HG03095 (cell line): ENCODE measurements around the gene ADAP1.
A peak's percentile ranks its signal among the peaks of the same experiment; 100 is the strongest.

Experiments
- ATAC-seq: cut with Tn5 transposase; IDR thresholded peaks from one replicate; pipeline ENCODE4 v1.9.1; 2021; ENCODE audit warnings: moderate library complexity; ENCODE audit not compliant: unreplicated experiment

The ADAP1 gene

DNA sequence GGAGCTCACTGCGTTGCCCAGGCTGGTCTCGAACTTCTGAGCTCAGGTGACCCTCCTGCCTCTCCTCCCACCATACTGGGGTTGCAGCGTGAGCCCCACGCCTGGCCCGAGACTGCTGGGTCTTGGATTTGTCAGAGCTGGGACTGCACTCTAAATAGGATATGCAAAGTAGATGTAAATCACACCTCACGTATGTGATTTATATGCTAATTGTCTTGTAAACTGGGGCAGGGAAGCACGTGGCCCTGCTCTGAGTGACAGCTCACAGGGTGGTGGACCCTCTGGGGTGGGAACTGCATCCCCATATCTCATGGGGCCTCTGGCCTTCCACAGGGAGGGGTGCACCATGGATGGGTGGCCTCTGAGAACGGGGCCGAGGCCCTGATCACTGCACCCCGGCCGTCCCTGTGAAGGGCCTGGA is 44.0 kb downstream of the ADAP1 start:
- no peak for ATAC-seq

DNA sequence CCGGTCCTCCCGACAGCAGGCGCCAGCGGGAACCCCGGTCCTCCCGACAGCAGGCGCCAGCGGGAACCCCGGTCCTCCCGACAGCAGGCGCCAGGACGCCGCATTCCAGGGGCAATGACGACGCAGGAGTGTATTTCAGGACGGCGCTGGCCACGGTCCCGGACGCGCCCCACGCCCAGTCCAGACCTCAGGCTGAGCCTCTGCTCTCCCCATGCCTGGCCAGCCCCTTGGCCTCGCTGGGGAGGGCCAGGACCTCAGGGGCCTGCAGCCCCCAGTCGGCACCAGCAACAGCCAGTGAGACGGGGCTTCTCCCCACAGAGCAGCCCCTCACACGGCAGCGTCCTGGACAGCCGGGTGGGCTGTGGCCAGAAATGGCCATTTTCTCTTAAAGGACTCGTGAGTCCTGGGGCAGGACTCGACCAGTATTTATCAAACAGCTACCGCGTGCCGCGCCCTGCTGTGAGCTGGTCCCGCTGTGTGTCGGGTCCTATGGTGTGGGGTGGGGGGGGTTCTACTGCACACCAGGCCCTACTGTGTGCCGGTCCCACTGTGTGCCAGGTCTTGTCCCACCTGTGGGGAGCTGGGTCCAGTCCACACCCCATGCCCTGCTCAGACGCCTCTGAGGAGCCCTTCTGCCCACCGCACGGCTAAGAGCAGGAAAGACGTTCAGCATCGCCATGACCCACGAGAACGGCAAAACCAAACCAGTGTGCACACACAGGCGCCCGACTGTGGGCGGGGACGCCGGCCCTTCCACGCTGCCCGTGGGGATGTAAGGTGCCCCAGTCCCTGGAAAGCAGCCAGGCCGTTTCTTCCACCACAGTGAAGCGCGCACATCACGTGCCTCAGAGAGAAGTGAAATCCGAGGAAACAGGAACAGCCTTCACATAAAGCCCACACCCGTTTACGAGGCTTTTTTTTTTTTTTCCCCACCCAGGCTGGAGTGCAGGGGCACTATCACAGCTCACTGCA is 44.8 kb downstream of the ADAP1 start:
- no peak for ATAC-seq

DNA sequence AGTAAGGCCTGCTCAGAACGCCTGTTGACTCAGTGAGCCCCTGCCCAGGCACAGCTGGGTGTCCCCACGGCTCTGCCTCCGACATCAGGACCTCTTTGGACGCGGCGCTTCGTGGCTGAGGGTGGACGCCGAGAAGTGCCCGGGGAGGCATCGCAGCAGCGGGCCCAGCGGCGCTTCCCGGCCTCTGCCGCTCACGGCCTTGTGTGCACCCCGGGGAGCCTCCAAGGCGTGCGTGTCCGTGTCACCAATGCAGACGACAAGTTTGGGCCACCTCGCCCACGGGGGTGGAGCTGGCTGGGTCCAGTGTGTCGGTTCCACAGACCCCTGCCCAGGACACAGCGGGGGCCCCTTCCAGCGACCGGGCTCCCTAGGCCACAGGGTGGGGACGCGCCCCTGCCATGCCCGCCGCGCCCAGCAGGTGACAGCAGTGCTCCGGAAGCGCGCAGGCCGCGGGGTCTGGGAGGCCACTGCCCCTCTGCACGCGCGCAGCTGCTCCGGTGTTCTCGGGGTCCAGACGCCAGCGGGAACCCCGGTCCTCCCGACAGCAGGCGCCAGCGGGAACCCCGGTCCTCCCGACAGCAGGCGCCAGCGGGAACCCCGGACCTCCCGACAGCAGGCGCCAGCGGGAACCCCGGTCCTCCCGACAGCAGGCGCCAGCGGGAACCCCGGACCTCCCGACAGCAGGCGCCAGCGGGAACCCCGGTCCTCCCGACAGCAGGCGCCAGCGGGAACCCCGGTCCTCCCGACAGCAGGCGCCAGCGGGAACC is 45.7 kb downstream of the ADAP1 start:
- ATAC-seq = peak; percentile 64

DNA sequence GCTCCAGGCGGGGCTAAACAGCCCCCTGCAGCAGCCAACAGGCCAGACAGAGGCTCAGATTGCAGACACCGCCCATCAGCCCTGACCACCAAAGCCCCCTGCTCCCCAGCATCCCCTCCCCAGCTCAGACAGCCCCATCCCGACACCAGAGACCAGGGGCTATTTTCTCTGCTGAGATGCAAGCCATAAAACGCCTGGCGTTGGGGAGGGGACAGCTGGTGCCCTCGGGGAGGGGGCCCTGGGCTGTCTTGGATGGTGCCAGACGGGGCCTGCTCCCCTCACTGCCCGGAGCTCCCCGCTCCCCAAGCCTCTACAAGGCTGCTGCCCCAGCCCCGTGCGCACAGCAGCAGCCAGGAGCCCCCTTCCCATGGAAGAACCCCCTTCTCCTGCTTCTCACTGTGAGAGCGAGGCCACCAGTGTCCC is 46.3 kb downstream of the ADAP1 start:
- ATAC-seq = no peak

DNA sequence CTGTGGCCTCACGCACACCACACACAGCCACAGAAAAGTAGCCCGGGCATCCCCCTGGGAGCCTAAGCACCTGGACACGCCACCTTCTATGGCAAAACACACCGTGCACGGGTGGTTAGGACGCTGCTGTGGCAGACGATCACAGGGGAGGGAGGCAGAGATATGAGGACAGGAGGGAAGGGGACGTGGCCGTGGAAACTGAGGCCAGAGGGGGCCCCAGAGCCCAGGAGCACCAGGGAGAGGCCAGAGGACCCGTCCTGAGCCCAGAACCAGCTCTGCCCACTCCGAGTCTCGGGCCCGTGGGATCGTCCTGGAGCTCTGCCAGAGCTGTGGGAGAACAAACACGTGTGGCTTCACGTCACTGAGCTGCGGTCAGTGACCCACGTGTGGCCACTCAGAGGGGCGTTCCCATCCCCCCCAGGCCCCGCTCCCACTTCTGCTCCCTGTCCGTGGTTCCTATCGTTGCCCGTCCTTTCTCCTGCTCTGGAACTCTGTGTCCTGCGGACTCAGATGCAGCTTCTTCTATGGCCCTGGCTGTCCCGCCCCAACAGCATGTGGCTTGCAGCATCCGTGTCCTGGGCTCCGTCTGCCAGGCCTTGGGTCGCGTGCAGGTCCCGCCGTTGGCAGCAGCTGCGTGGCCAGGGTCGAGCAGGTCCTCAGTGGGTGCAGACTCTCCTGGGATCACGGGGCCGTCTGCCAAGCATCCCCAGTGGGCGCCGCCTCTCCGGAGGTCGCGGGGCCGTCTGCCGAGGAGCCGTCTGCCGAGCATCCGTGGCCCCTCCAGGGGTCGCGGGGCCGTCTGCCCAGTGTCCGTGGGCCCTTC is 47.1 kb downstream of the ADAP1 start:
- no peak for ATAC-seq

DNA sequence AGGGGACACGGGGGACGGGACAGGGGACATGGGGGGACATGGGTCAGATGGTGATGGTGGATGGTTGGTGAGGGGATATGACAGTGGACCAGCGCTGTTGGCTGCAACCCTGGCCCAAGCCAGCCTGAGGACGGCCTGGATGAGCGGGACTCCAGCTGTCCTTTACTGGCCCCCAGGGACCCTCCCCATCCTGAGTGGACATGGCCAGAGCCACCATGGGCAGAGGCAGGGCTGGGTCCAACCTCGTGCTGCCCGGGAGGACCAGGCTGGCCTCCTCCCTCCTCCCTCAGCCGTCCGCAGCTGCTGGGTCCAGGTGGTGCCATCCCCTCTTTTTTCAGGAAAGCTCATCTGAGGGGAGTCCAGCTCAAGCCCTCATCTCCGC is 47.7 kb downstream of the ADAP1 start:
- no peak for ATAC-seq

DNA sequence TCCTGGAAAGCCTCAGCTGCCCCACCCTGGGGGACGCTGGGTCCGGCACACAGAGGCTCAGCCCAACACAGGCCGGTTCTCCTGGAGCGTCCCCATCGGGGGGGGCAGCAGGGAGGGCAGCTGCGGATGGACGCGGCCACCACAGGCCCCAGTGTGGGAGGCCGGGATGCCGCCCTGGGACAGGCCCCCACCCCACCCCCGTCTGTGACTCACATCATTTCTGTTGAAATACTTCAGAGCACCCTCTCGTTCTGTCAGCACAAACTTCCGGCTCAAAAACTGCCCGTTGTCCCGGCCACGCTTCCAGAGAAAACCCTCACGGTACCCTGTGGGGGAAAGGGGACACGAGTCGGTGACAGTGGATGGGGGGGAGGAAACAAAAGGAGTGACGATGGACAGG is 49.6 kb downstream of the ADAP1 start:
- no peak for ATAC-seq

DNA sequence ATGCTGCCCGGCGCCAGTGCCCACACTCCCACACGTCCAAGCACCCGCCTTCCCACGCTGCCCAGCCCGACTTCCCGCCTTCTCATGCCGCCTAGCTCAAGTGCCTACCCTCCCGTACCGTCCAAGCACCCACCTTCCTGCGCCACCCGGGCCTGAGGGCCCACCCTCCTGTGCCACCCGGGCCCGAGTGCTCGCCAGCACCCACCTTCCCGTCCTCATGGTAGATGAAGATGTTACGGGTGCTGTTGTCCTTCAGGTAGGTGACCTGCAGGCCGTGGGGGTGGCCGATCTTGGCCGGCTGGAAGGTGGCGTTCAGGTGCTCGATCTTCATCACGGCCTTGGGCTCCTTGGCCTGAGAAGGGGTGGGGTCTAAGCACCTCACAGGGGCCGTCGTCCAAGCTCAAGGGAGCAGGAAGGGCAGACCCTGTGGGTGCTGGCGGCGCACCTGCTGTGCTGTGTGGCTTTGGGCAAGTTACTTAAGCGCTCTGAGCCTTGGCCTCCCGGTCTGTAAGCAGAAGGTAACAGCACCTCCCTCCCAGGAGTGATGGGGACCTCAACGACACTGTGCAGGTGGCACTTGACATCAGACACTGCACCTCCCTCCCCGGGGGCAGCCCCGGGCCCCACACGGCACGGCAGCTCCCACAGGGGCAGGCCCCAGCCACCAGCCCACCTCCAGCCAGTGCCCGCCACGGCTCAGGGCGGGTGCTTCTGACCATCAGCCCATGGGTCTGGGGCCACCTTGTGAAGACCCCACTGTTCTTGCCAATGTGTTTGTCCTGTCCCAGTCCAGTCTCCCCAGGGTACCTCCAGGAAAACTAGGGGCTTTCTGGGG is 50.3 kb downstream of the ADAP1 start:
- no peak for ATAC-seq

DNA sequence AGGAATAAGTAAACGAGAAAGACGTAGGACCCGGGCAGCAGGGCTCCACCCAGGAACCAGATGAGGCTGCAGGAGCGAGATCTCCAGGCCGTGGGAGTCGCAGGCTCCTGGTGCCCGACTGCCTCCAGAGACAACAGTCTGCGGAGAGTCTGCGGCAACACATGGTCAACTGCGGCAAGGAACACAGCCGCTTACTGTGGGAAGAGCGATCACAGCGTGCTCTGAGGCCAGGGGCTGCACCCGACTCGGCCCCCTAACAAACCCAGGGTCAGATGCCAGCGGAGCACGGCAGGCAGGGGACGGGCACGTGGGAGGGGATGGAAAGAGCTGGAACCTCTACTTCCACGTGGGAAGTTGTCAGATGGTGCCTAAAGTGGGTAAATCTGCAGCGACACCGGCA is 51.5 kb downstream of the ADAP1 start:
- no peak for ATAC-seq

DNA sequence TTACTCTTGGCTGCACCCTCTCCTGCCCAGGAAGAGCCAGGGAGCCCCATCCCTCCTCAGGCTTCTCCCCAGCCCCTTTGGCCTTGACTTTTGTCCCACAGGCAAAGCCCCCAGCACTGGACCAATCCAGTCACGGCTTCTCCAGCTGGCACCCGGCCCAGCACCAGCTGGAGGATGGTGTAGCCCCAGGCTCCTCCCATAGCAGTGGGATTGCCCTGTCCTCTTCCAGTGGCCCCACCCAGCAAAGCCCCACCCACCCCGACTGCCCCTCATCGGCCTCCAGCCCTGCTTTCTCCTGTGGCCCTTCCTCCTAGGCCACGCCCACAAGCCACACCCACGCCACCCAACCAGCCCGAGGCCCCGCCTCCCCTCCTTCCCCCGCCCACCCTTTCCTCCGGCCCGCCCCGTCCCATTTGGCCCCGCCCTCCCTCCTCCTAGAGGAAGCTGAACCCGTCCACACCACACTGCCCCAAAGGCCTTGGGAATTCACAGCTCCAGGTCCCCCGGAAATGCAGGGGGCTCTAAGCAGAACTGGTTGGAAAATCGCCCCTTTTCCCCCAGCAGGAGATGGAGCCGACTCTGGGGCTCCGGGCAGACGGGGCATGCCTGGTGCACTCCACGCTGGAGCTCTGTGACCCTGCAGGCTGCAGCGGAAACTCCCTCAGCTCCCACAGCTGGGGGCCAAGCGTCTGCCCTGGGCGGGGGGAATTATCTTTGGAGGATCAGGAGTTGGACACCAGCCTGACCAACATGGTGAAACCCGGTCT is 52.9 kb downstream of the ADAP1 start:
- no peak for ATAC-seq

DNA sequence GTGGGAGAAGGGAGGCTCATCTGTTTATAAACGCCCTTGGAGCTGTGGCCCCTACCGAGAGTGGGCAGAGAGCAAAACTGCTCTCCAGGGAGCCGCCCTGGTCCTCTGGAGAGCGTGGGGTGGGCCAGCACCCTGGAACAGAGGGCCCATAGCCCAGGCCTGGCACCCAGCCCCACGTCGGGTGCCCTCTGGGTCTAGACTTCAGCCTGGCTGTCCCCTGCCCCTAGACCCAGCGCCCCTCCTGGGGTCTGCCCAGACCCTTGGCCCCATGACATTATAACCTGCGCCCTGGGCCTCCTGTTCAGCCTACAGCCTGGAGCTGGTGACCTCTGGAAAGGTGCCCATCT is 53.5 kb downstream of the ADAP1 start:
- ATAC-seq = no peak

DNA sequence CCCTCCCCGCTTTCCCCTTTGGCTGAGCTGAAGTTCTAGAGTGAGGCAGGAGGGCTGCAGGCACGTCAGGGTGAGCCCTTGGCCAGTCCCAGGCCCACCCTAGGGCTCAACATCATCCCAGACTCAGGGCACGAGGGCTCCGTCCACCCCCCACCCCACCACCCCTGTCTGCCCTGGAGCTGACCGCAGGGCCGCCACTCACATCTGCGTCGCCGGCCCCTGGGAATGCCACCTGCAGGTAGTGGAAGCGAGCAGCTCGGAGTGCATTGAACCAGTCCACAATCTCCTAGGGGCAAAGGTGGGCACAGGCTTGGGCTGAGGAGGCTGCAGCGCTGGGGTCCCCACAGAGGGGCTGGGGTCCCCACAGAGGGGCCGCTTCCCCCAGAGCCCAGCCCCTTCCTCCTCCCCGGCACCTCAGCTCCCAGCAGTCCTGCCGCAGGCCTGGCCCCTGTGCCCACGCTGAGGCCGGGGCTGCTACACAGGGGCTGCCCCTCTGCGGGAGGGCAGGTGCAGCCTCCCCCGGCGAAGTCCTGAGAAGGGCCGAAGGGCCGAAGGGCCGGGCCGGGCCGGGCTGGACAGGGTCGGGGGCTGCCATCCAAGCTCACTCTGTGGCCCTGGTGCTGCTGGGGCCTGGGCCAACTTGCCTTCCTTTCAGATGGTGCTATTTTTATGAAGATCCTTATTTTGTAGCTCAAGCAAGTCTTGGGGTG is 54.0 kb downstream of the ADAP1 start:
- ATAC-seq = no peak

DNA sequence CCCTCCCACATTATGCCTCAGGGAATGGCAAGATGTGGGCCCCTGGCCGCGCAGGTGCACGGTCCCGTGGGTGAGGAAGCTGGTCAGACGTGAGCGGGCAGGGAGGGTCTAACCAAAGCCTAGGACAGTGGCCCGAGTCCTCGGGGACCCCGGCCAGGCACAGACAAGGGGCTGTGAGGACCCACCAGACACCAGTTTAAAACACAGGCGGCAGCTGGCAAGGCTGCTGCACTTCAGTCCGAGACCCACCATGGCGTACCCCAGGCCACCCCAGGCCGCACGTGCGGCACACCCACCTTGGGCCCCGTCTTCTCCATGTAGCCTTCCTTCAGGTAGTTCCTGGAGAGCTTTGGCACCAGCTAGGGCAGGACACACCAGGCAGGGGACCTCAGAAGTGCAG is 54.7 kb downstream of the ADAP1 start:
- ATAC-seq = no peak

DNA sequence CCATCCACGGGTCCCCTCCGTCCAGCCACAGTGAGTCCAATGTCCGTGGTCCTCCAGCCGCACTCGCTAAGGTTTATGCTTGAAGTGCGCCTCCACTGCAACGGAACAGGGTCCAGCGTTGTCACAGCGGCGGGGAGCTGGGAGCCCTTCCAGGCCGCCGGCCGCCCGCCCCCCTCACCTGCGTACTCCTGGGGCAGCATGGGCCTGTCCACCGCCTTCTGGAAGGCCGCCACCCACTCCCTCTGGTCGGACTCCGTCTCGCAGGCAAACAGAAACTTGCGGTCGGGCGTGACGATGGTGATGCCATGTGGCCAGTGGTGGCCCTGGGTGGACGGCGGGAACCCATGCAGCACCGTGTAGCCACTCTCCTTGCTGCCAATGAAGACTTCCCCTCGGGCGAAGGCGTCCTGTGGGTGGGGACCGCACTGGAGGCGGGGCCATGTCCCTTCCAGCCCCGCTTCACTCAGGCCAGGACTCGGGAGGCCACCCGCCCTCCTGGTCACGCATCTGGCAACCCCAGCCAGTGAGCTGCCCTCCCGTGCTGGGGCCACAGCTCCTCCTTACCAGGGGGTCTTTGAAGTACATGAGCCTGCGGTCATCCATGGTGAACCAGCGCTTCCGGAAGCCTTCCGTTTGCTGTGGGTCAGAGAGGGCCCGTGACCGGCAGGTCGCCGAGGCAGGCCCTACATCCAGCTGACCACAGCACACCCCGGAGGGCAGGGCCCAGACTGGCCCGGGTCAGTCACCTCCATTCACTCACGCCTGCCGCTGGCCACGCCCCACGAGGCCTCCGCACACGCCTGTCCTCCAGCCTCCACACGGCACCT is 55.4 kb downstream of the ADAP1 start:
- ATAC-seq = no peak

DNA sequence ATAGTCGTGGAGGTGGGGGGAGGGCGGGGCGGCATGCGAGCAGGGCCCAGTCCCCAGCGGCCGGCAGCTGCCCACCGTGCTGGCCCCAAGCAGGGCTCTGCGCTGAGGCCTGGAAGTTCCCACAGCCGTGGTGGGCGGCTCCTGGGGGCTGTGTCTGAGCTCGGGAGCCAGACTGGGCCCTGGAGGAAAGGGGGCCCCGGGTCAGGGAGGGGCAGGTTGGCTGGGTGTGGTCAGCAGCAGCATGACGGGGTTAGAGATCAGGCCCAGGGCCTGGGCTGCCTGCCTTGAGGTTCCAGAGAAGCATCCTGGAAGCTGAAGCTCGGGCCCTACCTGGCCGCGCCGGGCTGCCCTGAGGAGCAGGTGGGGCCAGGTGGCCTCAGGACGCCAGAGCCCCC is 56.0 kb downstream of the ADAP1 start:
- ATAC-seq = no peak

DNA sequence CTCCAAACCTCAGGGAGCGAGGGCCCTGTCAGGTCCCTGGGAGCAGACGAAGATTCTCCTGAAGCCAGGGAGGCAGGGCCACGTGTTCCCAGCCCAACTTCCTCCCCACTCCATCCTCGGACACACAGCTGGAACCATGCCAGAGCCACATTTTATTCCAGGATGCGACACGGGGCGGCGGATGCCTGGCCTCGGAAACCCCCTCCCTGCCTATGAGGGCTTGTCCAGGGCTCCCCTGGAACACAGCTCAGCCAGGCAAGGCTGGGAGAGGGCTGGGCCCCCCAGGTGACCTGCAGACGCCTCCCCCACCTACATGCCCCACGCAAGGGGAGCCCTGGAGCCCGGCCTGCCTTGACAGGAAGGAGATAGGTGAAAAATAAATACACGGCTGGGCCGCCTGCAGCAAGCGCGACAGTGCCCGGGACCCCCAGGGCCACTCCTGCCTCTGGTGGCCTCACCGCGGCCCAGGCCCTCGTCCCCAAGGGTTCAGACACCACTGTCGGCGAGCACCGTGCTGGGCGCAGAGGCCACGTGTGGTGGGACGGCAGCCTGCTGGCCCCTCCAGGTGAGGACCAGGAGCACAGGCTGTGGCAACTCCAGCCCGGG is 56.6 kb downstream of the ADAP1 start:
- no peak for ATAC-seq

DNA sequence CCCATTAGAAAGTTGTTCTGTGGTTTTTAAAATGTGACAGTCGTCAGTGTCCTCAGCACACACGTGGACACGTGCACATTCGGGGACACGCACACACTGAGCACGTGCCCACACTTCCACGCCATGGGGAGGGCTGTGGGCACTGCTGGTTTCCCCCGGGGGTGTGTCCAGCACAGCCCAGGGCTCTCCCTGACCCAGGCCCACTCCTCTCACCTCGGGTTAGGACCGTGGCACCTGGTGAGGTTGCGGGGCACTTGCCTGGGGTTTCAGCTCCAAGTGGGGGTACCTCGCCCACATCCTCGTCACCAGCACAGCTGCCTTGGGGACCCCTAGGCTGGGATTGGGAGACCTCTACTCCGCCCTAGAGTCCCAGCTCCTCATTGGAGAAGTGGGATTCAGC is 57.4 kb downstream of the ADAP1 start:
- ATAC-seq = no peak
